GM18861 (cell line): ENCODE results near the gene LRMDA.

Experiments used
- ATAC-seq: cut with Tn5 transposase; IDR thresholded peaks from one replicate; pipeline ENCODE4 v1.9.1; 2021; ENCODE audit not compliant: unreplicated experiment

LRMDA gene

DNA sequence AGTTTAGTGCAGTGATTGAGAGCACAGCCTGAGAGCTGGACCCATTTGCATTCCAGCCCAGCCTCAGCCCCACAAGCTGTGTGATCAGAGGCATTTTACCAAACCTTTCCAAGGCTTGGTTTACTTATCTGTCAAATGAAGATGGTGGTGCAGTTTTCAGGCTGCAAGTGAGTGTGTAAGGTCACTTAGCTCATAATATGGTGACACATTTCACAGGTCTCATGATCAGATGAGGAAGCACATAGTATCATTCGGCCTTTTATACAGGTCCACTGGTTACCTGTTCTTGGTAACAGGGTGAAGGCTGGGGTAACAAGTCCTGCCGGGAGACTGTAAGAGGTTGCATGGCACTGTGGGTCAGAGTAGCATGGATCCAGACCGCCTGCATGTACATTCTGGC is 371.7 kb downstream of the LRMDA start:
- ATAC-seq: no peak

DNA sequence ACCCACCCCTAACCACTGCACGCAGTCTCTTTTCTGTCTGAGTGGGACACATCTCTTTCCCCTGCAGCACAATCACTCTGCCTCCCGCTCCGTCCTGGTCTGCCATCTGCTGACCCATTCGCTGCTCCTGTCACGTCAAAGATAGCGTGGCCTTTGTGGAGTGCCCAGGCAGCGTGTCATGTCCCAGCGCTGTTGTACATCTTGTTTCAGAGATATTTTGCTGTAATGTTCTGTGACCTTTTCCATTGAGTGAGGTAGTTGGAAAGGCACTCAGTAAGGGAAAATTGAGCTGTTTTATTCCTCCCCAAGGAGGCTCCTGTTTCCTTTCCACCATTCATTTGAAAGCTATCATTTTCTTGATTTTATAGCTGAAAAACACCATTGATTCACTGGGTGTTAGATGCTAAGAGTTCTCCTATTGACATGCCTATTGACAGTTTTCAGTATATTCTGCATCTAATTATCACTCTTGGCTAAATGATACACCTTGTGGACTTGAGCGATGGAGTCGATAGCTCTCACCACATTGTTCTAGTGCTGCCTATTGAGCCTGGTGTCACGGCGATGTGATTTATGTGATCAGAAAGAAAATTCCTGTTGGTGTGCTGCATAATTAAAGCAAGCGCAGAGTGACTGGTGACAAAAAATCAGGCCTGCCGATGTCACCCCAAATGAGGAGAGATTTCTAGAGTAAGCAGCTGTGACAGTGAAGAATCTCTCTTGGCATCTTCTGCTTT is 372.6 kb downstream of the LRMDA start:
- ATAC-seq: no peak

DNA sequence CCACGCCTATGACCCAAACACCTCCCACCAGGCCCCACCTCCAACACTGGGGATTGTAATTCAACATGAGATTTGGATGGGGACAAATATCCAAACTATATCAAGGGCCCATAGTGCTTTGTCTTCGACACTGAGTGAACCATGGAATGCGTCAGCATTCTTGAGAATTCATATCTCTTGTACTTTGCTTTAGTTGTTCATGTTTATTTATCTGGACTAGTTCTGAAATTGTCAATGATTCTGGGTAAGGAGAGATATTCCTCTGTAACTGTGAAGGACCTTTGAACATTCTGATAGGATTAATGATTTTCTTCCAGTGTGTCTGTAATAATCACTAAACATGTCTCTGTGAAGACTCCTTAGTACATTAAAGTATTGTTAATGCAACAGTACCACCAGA is 374.8 kb downstream of the LRMDA start:
- no peak for ATAC-seq

DNA sequence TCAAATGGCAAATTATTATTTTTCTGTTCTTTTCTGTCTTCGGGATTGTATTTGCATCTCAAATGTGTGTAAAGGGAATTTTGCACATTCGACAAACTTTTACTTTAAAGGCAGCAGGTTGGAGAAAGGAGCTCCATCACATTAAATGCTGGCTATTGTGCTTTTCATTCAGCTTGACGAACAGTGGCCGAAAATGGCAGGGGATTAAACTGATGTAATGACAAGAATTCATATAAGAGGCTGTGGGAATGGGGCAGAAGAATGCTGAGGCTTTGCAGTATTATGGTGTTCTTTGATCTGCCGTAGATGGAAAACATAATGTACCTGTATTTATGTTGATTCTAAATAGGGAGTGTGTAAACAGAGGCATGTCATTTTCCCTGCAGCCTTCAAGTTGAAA is 376.0 kb downstream of the LRMDA start:
- no peak for ATAC-seq

DNA sequence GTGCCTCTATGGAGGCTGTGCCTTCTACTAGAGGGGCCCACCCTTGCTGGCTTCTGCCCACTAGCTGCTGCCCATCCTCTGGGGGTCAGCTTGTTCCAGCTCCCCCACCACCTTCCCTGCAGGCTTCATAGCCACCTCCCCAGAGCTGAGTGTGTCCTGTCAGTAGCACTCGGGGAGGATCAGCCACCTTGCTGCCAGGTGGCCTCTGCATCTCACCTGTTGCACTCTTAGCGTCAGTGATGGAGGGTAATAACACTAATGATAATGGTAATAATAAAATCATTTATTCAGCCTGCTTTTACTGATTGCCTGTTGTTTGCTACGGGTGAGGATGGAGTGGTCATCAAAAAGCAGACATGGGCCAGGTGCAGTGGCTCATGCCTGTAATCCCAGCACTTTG is 377.6 kb downstream of the LRMDA start:
- ATAC-seq: no peak

DNA sequence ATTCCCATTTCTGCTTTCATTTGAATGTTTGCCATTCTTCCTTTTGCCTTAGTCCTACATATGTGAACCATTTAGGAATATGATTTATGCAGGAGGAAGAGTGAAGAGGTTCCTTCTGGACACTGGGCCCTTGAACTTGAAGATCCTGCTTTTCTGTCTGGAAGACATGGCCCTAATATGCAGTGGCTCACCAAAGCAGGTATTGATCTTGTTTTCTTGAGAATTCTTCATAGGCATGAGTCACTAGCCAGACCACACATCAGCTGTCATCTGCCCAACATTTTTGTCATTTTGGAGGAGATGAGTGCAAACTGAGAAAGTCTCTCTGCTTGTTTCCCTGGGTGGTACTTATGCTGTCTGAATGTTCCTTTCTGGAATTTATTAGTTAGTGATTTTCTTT is 382.6 kb downstream of the LRMDA start:
- no peak for ATAC-seq

DNA sequence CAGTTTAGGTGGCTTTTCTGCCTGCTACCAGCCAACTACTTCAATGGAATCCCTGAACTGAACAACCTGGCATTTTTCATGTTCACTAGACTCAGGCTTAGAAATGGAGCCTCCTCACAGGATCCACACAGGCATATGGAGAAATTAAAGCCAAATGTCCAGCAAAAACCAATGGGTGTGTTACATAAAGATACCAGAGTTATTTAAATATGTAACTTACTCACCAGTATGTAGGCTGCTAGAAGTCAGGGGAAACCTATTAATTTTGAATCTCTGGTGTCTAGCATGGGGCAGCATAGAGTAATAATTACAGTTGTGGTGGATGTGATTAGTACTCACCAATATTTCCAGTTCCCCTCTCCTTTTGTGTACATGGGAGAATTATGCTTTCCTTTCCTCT is 383.6 kb downstream of the LRMDA start:
- ATAC-seq: no peak

DNA sequence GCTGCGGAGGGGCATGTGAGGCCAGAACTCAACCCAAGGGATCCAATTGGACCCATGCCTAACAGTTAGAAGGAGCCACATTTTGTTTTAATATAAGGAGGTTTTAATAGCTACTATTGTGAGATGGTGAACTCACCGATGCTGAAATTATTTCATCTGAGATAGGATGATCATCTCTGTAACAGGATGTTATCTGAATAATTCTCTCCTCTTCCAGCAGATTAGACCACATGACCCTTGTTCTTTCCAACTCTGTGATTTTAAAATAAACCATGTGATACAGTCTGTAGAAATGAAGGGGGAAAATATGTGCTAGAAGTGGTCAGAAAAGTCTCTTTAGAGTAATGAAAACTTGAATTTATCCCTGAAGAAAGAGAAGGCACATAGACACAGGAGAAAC is 385.8 kb downstream of the LRMDA start:
- no peak for ATAC-seq

DNA sequence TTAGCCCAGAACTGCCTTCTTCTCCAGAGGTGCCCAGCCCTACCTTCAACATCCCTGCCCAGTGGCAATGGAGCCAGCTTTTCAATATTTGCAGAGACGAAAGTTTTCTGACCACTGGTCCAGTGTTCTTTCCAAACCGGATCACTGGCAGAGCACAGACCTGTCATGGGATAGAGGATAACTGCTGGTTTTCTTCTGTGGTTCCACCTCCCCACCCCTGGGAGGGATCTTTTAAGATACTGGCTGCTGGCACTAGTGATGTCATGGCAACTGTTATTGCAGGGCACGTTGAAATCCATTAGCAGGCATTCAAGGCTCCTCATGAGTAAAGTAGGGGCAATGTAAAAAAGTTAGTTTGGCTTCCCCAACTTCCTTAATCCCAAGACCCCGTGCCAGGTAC is 387.1 kb downstream of the LRMDA start:
- no peak for ATAC-seq

DNA sequence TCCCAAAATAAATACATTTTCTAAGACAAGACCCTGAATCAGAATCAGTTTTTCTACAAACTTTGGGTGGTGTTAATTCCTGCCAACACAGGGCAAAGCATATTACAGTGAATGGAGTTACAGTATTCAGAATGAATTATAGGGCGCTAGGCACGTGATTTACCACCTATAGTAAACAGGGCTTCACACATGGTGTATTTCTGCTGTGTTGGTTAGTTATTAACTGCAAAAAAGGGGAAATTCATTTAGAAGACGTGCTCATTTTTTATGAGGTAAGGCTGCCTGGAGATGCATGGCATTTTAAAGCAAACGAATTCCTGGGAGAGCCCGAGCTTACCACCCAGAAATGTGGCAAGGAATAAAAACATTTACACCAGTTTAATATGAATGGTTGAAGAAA is 393.8 kb downstream of the LRMDA start:
- no peak for ATAC-seq

DNA sequence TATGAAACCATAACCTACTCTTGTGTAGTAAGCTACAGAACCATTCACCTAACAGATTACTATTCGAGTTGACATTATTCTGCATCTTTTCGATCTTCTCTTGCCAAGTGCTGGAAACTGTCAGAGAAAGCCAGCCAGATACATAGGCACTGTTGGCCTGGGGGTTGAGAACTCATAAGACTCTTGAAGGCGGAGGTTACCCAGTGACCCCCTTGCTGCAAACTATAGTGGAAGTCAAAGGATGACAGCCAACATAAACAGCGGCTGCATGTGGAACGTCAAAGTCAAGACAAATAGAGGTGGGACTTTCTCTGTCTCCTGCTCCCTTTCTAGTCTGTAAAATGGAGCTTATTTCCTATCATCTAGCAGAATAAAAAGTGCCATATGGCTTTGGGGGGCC is 394.2 kb downstream of the LRMDA start:
- ATAC-seq: no peak

DNA sequence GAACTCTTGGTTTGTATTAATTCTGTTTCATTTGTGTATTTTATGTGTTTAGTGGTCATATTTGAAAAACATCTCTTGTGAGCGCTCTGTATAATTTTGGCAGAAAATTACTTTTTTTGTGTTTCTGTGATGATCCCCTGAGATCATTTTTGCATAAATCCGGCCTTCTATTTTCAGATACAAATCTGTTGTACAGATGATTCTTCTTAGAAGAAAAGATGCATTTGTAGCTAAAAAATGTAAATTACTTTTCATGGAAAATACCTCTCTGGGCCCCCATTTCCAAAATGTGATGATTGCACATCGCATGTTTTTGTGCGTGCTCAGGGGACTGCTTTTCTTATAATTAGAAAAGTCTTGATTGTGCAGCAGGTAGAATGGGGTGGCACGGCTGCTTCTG is 395.4 kb downstream of the LRMDA start:
- ATAC-seq: no peak

DNA sequence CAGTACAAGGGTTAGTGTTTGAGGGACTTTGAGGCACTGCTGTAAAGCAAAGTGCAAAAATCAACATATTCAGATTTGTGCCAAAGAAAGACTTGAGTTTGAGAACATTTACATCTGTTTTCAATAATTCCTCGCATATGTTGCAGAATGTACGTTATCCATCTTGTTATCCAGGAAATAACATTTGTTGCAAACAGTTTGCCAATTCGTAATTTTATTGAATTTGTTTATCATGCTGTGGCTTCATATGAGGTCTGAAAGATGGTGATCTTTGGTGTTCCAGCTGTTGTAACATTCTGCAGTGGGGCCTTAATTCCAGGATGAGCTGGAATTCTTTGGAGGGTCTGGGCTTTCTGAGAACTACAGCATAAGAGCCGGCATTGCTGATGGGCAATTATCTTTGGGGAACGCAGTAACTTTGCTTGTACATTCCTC is 396.2 kb downstream of the LRMDA start:
- no peak for ATAC-seq

DNA sequence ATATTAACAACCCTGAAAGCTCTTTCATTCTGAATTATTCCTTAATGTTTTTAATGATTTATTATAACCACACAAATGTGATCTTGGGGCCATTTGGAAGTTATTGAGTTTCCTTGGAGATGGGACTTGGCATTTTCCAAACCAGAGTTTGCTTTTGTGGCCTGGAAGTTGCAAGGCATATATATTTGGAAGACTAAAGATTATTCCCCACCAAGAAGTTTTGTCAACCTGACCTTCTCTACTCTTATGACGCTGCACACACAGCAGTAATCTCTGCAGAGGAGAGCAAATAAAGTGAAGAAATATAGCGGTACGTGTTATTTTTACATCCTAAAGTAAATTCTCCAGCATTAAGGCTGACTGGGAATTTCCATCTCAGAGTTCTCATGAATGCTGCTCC is 397.0 kb downstream of the LRMDA start:
- no peak for ATAC-seq

DNA sequence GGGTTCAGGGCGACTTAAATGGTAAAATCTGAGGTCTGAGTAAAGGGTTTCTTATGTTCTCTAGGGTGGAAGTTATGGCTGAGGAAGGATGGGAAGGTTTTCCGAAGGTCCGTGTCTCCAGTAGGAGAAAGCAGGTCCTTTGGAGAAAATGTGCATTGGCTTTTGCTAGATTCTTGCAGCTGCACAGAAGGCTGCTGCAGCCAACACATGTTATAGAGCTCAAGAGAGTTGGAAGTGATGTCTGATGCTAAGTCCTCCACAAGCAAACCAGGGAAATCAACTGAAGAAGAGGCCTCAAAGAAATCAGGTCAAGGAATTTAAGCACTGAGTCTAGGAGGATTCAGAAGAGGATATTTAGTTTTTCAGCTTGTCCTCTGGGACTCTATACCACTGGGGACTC is 404.6 kb downstream of the LRMDA start:
- no peak for ATAC-seq

DNA sequence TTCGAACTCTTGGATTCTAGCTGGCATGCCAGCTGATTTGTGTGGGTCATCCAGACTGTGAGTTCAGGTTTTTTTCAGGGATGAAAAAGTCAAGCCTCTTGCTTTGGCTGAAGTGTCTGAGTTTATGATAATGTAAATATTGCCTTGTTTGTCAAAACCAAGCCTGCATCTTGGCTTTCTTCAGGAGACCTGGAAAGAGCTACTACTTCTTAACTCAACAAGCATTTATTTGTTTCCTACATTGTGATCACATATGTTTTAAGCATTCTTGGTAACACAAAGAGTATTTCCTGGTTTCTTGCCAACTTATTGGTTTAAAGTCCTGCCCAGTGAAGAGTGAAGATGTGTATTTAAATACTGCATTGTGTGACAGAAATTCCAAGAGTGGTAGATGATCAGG is 407.1 kb downstream of the LRMDA start:
- ATAC-seq: no peak

DNA sequence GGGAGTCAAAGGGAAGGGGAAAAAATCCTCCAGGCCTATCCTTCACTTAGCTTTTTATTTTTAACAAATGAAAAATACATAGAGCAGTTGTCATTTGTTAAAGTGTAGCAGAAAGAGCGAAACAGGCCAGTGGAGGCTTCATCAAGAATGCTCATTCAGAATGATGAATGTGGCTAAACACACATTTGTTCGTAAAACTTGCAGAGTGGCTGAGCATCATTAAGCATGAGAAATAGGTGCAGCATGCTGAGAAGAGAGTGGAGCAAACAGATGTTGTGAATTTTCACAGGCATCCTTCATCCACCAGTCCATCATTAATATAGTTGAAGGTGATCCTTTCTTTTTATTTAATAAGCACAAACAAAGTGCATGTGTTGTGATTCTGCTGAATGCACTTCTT is 407.6 kb downstream of the LRMDA start:
- no peak for ATAC-seq

DNA sequence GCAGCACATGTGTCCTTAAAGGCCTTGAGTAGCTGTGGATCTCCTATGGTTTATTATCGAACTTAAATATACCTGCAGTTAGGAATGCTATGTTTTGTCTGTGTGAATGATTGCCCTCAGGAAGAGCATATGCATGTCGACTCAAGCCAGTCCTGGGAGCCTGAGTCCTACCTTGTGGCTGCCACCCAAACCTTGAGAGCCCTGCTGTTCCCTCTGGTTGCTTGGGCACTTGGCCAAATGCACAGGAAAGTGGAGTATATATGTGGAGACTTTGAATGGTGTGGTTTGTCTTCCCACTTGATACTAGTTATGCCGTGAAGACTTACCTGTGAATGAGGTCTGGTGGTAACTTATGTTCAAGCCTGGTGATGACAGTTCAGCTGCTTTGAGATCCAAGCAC is 409.8 kb downstream of the LRMDA start:
- no peak for ATAC-seq

DNA sequence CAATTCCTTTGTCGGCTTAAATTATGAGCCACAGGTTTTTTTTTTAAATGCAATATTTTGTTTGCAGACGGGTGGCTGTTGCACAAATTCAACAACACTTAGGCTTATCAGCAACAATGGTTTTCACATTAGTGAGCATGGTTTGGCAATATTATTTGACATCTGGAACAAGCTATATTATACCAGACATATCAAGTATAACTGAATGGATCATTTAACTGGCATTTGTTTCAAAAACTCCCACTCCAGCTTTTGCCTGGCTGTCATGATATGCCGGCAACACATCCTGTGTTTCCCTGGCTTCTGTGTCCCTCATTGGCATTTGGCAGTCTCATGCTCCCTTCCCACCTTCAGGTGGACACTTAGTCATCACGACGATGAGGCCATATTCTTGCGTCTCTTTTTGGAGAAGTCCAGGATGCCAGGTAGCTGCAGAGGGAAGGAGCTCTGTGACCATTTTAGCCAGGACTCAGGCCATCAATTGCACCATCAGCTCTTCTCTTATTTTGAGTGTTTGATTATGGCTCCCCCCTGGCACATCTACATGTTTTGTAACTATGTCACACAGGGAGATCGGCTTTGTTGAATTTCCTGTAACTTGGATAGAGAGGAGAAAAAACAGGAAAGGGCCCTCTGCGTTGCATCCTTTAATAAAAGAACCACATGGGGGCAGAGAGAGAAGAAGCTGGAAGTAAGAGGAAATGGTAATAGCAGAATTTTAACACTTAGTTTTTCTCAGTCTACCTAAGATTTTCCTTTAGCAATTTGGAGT is 413.9 kb downstream of the LRMDA start:
- ATAC-seq: no peak

DNA sequence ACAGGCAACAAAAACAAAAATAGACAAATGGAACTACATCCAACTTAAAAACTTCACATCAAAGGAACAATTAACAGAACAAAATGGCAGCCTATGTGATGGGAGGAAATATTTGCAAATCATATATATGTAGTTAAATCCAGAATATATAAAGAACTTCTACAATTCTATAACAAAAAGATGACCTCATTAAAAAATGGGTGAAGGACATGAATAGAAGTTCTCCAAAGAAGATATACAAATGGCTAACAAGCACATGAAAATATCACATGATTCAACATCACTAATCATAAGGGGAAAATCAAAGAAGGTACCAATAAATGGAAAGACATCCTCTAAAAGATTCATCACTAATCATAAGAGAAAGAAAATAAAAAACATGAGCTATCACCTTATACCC is 416.1 kb downstream of the LRMDA start:
- no peak for ATAC-seq

DNA sequence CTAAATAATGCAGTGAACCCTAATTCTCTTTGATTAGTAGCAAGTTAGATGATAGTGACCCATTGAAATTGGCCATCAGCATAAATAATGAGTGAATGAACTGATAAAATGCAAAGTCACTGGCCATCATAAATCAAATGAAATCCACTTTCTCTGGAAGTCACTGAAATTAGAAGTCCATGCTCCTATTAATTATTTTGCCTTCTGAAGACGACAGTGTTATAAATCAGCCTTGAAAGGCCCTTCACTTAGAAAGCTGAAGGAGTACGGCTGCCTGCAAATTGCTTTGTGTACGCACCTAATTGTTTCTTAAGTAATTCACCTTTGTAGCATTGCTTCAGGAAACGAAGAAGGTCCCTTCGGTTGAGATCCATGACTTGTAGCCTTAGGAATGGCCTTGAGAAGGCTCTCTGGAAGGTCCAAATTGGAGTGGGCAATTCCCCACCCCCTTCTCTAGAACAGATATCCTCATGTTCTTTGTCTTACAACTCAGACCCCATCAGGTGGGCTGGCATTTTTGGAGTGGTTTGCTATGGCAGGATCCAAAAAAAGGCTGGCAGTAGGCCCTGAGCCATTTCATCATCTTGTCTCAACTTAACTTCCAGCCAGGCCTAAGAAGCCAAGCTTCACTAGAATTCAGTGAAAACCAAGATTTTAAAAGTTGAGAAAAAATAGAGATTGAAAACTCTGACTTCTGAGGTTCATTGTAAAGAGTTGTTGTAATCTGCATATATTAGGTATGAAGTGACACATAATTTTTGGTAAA is 420.3 kb downstream of the LRMDA start:
- ATAC-seq: no peak
